Measurements from ENCODE around the gene COP1. TPM values are rescaled to one million over a fixed set of nuclear protein-coding genes. Genes with fewer than 3 reads are reported as not detected.

The COP1 gene
- polyA plus RNA-seq, 3 donors, result 44.0 to 74.2 (median 68.6) TPM

GRCh38 chr1:176252191-176252590 lies 45.1 kb upstream of the COP1 start:
- Histone ChIP-seq H3K36me3 (replicated peaks in 1 of 2; ENCODE audit: control insufficient read depth in 1 of 2, insufficient read depth in 2 of 2, low read length in 2 of 2) (no peaks in the 10 kb centered on the region), H3K27ac (ENCODE audit: low read depth in 1 of 2, low read length in 2 of 2) (no peak overlapping the region), H2AFZ (ENCODE audit: insufficient read depth, low read depth, low read length, poor library complexity, severe bottlenecking) (no peak overlapping the region), H3K79me2 (ENCODE audit: insufficient read depth, low read length) (no peaks in the 10 kb centered on the region), H3K4me3 (replicated peaks in 1 of 3; ENCODE audit: low read depth in 2 of 3, low read length in 3 of 3) (no peak overlapping the region), H4K20me1 (ENCODE audit: insufficient read depth, low read length) (no peaks in the 10 kb centered on the region), H3K4me2 (replicated peaks; ENCODE audit: extremely low read depth, low read length, poor library complexity, severe bottlenecking) (no peak overlapping the region), H3K4me1 (ENCODE audit: control insufficient read depth in 1 of 2, insufficient read depth in 2 of 2, low read length in 2 of 2) (no peaks in the 10 kb centered on the region), H3K9me3 (replicated peaks in 1 of 2; ENCODE audit: control insufficient read depth in 1 of 2, insufficient read depth in 1 of 2, low read length in 2 of 2) (no peaks in the 10 kb centered on the region), H3K27me3 (ENCODE audit: control insufficient read depth in 2 of 2, insufficient read depth in 2 of 2, low read length in 2 of 2) (no peaks in the 10 kb centered on the region), H3K9ac (ENCODE audit: insufficient read depth, low read length, poor library complexity, severe bottlenecking) (no peak overlapping the region)
- no peaks in the 10 kb centered on the region for H3K4me1 Mint-ChIP-seq
- no peak for DNase-seq
- no peak for TF ChIP-seq CTCF (IDR thresholded peaks at IDR 0.05)
- peaks cover 0 to 10% (median 2%) of the 10 kb centered on the region in 7 donors for H3K9me3 Mint-ChIP-seq
- no peak overlapping the region for H3K4me3 Mint-ChIP-seq
- intact Hi-C loops (cut with micrococcal nuclease), result no loop called here
- WGBS (ENCODE audit: insufficient coverage), result 100% methylated on average over 2 of the region's 4 CpGs
- no peak overlapping the region for H3K27ac Mint-ChIP-seq
- no peaks in the 10 kb centered on the region for H3K36me3 Mint-ChIP-seq
- H3K27me3 Mint-ChIP-seq (ENCODE audit: low read depth in 3 of 3), result peaks cover 0 to 2% (median 0%) of the 10 kb centered on the region in 3 donors

- Histone ChIP-seq H3K4me2 (replicated peaks; ENCODE audit: extremely low read depth, low read length, poor library complexity, severe bottlenecking) (no peak overlapping the region), H3K36me3 (replicated peaks in 1 of 2; ENCODE audit: control insufficient read depth in 1 of 2, insufficient read depth in 2 of 2, low read length in 2 of 2) (no peaks in the 10 kb centered on the region), H3K9ac (ENCODE audit: insufficient read depth, low read length, poor library complexity, severe bottlenecking) (no peak overlapping the region), H3K9me3 (replicated peaks in 1 of 2; ENCODE audit: control insufficient read depth in 1 of 2, insufficient read depth in 1 of 2, low read length in 2 of 2) (no peaks in the 10 kb centered on the region), H3K79me2 (ENCODE audit: insufficient read depth, low read length) (no peaks in the 10 kb centered on the region), H3K4me3 (replicated peaks in 1 of 3; ENCODE audit: low read depth in 2 of 3, low read length in 3 of 3) (no peak overlapping the region), H3K27me3 (ENCODE audit: control insufficient read depth in 2 of 2, insufficient read depth in 2 of 2, low read length in 2 of 2) (no peaks in the 10 kb centered on the region), H4K20me1 (ENCODE audit: insufficient read depth, low read length) (no peaks in the 10 kb centered on the region), H3K27ac (ENCODE audit: low read depth in 1 of 2, low read length in 2 of 2) (no peak overlapping the region), H2AFZ (ENCODE audit: insufficient read depth, low read depth, low read length, poor library complexity, severe bottlenecking) (no peak overlapping the region), H3K4me1 (ENCODE audit: control insufficient read depth in 1 of 2, insufficient read depth in 2 of 2, low read length in 2 of 2) (no peaks in the 10 kb centered on the region)
- no CpG with 5 or more reads among the region's 2 CpGs for WGBS (ENCODE audit: insufficient coverage)
- intact Hi-C loops (cut with micrococcal nuclease), result no loop called here
- Mint-ChIP-seq H3K27ac (no peak overlapping the region), H3K27me3 (ENCODE audit: low read depth in 3 of 3) (peaks cover 2 to 6% (median 4%) of the 10 kb centered on the region in 3 donors), H3K36me3 (no peaks in the 10 kb centered on the region), H3K4me3 (no peak overlapping the region), H3K4me1 (peaks cover 5% of the 10 kb centered on the region), H3K9me3 (peaks cover 0 to 10% (median 2%) of the 10 kb centered on the region in 7 donors)
- no peak for TF ChIP-seq CTCF (IDR thresholded peaks at IDR 0.05)
- DNase-seq, result no peak
Observed at GRCh38 chr1:176244851-176245250, 37.8 kb upstream of the COP1 start.

Data from CD14-positive monocyte (primary cell).